Prostate gland (tissue), 2 donors: ENCODE data around the gene COL4A6. TPM values are rescaled to one million over a fixed set of nuclear protein-coding genes. Genes with fewer than 3 reads are reported as not detected.
"Not testable (repeated sequence)": the region's sequence is repeated elsewhere in the genome, so short reads cannot be mapped to it uniquely, and the experiment has no call there.

Experiments
- DNase-seq: peaks from one replicate; pipeline ENCODE4 v3.0.0-alpha.2; 2019; ENCODE audit warnings: low spot score
- H3K27ac ChIP-seq, 2 donors: fragments of 200-600 bp; sonication (generic); 2 replicates each; pipeline ENCODE4 v1.5.1; 2017 to 2019
- H3K27me3 ChIP-seq: fragments of 200-600 bp; sonication (generic); replicated peaks from 2 replicates; pipeline ENCODE4 v1.5.1; 2019; ENCODE audit not compliant: insufficient read depth
- H3K36me3 ChIP-seq, 2 donors: fragments of 200-600 bp; sonication (generic); 1 replicate in 1 of 2; 2 replicates in 1 of 2; pipeline versions ENCODE4 v1.5.1 to v1.8.1; 2017 to 2019
- H3K4me1 ChIP-seq: fragments of 200-600 bp; sonication (generic); replicated peaks from 2 replicates; pipeline ENCODE4 v1.5.1; 2019
- H3K4me3 ChIP-seq, 2 donors: fragments of 200-600 bp; sonication (generic); 2 replicates each; pipeline ENCODE4 v1.5.1; 2017 to 2019
- H3K9me3 ChIP-seq: fragments of 200-600 bp; sonication (generic); 2 replicates; pipeline ENCODE4 v1.5.1; 2017
- POLR2A ChIP-seq: fragments of 450-650 bp; IDR thresholded peaks from one replicate; pipeline ENCODE4 v1.6.1; 2016; ENCODE audit warnings: antibody characterized with exemption, mild to moderate bottlenecking
- POLR2AphosphoS5 ChIP-seq: sonication (generic); formaldehyde crosslinking; IDR thresholded peaks from one replicate; pipeline ENCODE4 v1.6.1; 2017; ENCODE audit warnings: antibody characterized with exemption
- WGBS: methylation state at CpG from one replicate; pipeline ENCODE4 v1.1.5; 2018; 5-methylcytosine and 5-hydroxymethylcytosine counted together
- intact Hi-C: fragments of 100-400 bp; cut with DNase I; formaldehyde crosslinking; loops from one replicate; pipeline ENCODE4 v1.14.2; 2022
- total RNA-seq, 2 donors: library from RNA; depleted of rRNA; stranded (reverse); fragments of >200 nt; gene quantifications; one replicate each; pipeline ENCODE4 v1.1.0, GENCODE V29; 2016
- TF ChIP-seq, protein P1 (sequence below), 4 experiments: fragments of 200-600 bp in 2 of 4; fragments of 450-650 bp in 2 of 4; sonication (generic) in 2 of 4; IDR thresholded peaks; 1 replicate in 3 of 4; 2 replicates in 1 of 4; pipeline ENCODE4 v1.5.1; 2016 to 2019; ENCODE audit warnings: antibody characterized with exemption in 4 of 4, mild to moderate bottlenecking in 2 of 4, moderate library complexity in 2 of 4

Gene COL4A6
- total RNA-seq, 2 donors from 2014 or later = 13.5 to 16.7 TPM

GRCh38 chrX:108396986-108397385 is 41.2 kb downstream of the COL4A6 start:
- Histone ChIP-seq H3K27me3 (no peaks in the 10 kb centered on the region), H3K9me3 (no peaks in the 10 kb centered on the region), H3K4me1 (no peaks in the 10 kb centered on the region), H3K36me3 (no peaks in the 10 kb centered on the region), H3K27ac (no peak overlapping the region), H3K4me3 (no peak overlapping the region)
- TF ChIP-seq POLR2AphosphoS5 = no peak
- no peak for TF ChIP-seq POLR2A
- TF ChIP-seq, protein P1, sequence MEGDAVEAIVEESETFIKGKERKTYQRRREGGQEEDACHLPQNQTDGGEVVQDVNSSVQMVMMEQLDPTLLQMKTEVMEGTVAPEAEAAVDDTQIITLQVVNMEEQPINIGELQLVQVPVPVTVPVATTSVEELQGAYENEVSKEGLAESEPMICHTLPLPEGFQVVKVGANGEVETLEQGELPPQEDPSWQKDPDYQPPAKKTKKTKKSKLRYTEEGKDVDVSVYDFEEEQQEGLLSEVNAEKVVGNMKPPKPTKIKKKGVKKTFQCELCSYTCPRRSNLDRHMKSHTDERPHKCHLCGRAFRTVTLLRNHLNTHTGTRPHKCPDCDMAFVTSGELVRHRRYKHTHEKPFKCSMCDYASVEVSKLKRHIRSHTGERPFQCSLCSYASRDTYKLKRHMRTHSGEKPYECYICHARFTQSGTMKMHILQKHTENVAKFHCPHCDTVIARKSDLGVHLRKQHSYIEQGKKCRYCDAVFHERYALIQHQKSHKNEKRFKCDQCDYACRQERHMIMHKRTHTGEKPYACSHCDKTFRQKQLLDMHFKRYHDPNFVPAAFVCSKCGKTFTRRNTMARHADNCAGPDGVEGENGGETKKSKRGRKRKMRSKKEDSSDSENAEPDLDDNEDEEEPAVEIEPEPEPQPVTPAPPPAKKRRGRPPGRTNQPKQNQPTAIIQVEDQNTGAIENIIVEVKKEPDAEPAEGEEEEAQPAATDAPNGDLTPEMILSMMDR (IDR thresholded peaks at IDR 0.05) = no peak
- WGBS = 100% methylated on average over 1 of the region's 1 CpG
- intact Hi-C loops = no loop called here
- no peak for DNase-seq

GRCh38 chrX:108396188-108396891 is 41.9 kb downstream of the COL4A6 start:
- H3K27me3 ChIP-seq = no peaks in the 10 kb centered on the region
- peak; percentile 3 for DNase-seq
- no peaks in the 10 kb centered on the region for H3K9me3 ChIP-seq
- intact Hi-C loops = no loop called here
- no peaks in the 10 kb centered on the region for H3K4me1 ChIP-seq
- no peak overlapping the region for H3K4me3 ChIP-seq
- no peaks in the 10 kb centered on the region for H3K36me3 ChIP-seq
- TF ChIP-seq, protein P1 (IDR thresholded peaks at IDR 0.05) = no peak
- TF ChIP-seq POLR2AphosphoS5 (no peak), POLR2A (no peak)
- no peak overlapping the region for H3K27ac ChIP-seq
- 47% methylated on average over 6 of the region's 6 CpGs for WGBS

DNA sequence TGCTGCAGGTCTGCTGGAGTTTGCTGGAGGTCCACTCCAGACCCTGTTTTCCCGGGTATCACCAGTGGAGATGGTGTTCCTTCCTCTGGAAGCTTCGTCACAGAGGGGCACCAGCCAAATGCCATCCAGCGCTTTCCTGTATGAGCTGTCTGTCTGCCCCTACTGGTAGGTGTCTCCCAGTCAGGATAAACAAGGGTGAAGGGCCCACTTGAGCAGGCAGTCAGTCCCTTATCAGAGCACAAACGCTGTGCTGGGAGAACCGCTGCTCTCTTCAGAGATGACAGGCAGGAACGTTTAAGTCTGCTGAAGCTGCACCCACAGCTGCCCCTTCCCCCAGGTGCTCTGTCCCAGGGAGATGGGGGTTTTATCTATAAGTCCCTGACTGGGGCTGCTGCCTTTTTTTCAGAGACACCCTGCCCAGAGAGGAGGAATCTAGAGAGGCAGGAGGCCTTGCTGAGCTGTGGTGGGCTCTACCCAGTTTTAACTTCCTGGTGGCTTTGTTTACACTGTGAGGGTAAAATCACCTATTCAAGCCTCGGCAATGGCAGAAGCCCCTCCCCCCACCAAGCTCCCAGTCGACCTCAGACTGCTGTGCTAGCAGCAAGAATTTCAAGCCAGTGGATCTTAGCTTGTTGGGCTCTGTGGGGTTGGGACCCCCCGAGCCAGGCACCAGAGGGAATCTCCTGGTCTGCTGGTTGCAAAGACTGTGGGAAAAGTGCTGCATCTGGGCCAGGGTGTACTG is 47.1 kb downstream of the COL4A6 start:
- H3K27me3 ChIP-seq, H3K36me3 ChIP-seq, H3K27ac ChIP-seq, intact Hi-C loops, DNase-seq, H3K9me3 ChIP-seq, H3K4me1 ChIP-seq, H3K4me3 ChIP-seq: not testable (repeated sequence)
- 71% methylated on average over 7 of the region's 9 CpGs for WGBS

GRCh38 chrX:108384783-108385182 is 53.4 kb downstream of the COL4A6 start:
- WGBS = 92% methylated on average over 1 of the region's 1 CpG
- TF ChIP-seq POLR2A = no peak
- no peak for TF ChIP-seq POLR2AphosphoS5
- TF ChIP-seq, protein P1 (IDR thresholded peaks at IDR 0.05) = no peak
- H3K36me3 ChIP-seq = no peaks in the 10 kb centered on the region
- intact Hi-C loops = no loop called here
- no peaks in the 10 kb centered on the region for H3K4me1 ChIP-seq
- no peak overlapping the region for H3K4me3 ChIP-seq
- no peak overlapping the region for H3K27ac ChIP-seq
- DNase-seq = no peak
- H3K27me3 ChIP-seq = no peaks in the 10 kb centered on the region
- no peaks in the 10 kb centered on the region for H3K9me3 ChIP-seq

GRCh38 chrX:108380222-108380621 is 58.0 kb downstream of the COL4A6 start:
- Histone ChIP-seq H3K27ac (no peak overlapping the region), H3K27me3 (no peaks in the 10 kb centered on the region), H3K4me1 (no peaks in the 10 kb centered on the region), H3K9me3 (no peaks in the 10 kb centered on the region), H3K4me3 (no peak overlapping the region), H3K36me3 (no peaks in the 10 kb centered on the region)
- intact Hi-C loops = no loop called here
- no peak for DNase-seq
- TF ChIP-seq POLR2A = no peak
- TF ChIP-seq, protein P1 (IDR thresholded peaks at IDR 0.05) = no peak
- no peak for TF ChIP-seq POLR2AphosphoS5
- 67% methylated on average over 2 of the region's 2 CpGs for WGBS

GRCh38 chrX:108376821-108377220 is 61.4 kb downstream of the COL4A6 start:
- 54% methylated on average over 11 of the region's 11 CpGs for WGBS
- DNase-seq, H3K27ac ChIP-seq, H3K27me3 ChIP-seq, intact Hi-C loops, H3K4me1 ChIP-seq, H3K9me3 ChIP-seq, H3K4me3 ChIP-seq, H3K36me3 ChIP-seq: not testable (repeated sequence)

- H3K4me3 ChIP-seq, H3K27me3 ChIP-seq, H3K36me3 ChIP-seq, intact Hi-C loops, DNase-seq, H3K27ac ChIP-seq, H3K9me3 ChIP-seq, H3K4me1 ChIP-seq: not testable (repeated sequence)
- WGBS = 59% methylated on average over 2 of the region's 2 CpGs
These were observed 62.6 kb downstream of the COL4A6 start for GRCh38 chrX:108375591-108375990.
